GM12878 (cell line): ENCODE measurements around the gene PDILT.

Experiments
- MTA2 ChIP-seq: fragments of 450-650 bp; IDR thresholded peaks from 2 replicates; pipeline ENCODE4 v1.6.1; 2016; ENCODE audit warnings: low read depth, mild to moderate bottlenecking, moderate library complexity
- MTA3 ChIP-seq: IDR thresholded peaks from 2 replicates; pipeline ENCODE4 v1.6.1; 2012; ENCODE audit warnings: low read length, inconsistent platforms, borderline replicate concordance
- NFIC ChIP-seq: IDR thresholded peaks from 2 replicates; pipeline ENCODE4 v1.6.1; 2012; ENCODE audit warnings: low read depth, mild to moderate bottlenecking, inconsistent platforms, low read length, moderate library complexity
- POLR2AphosphoS5 ChIP-seq: IDR thresholded peaks from 2 replicates; pipeline ENCODE4 v1.6.1; 2011; ENCODE audit warnings: mild to moderate bottlenecking, low read length, inconsistent platforms
- PRDM15 ChIP-seq: fragments of 450-650 bp; formaldehyde crosslinking; IDR thresholded peaks from 2 replicates; pipeline ENCODE4 v1.4.0; 2020; ENCODE audit warnings: mild to moderate bottlenecking, moderate library complexity
- RAD21 ChIP-seq: IDR thresholded peaks from 2 replicates; pipeline ENCODE4 v1.6.1; 2011; ENCODE audit warnings: mild to moderate bottlenecking, low read depth, low read length, moderate library complexity; ENCODE audit not compliant: insufficient read depth
- SP1 ChIP-seq: IDR thresholded peaks from one replicate; pipeline ENCODE4 v1.6.1; 2011; ENCODE audit warnings: low read depth, low read length
- TARDBP ChIP-seq: IDR thresholded peaks from 2 replicates; pipeline ENCODE4 v1.6.1; 2016; ENCODE audit warnings: borderline replicate concordance
- TCF7 ChIP-seq: IDR thresholded peaks from 2 replicates; pipeline ENCODE4 v1.6.1; 2014; ENCODE audit warnings: antibody characterized with exemption, borderline replicate concordance
- YY1 ChIP-seq: IDR thresholded peaks from 2 replicates; pipeline ENCODE4 v1.6.1; 2011; ENCODE audit warnings: low read depth, mild to moderate bottlenecking, low read length
- TF ChIP-seq, protein P1 (sequence below), 3 experiments: IDR thresholded peaks in 2 of 3; conservative IDR thresholded peaks in 1 of 3; 2 replicates each; pipeline ENCODE4 v1.5.1; 2011; ENCODE audit warnings: low read depth in 3 of 3, low read length in 3 of 3, mild to moderate bottlenecking in 3 of 3, control low read depth in 2 of 3, moderate library complexity in 2 of 3, inconsistent platforms in 1 of 3, mixed read lengths in 1 of 3; ENCODE audit not compliant: control insufficient read depth in 2 of 3, insufficient read depth in 1 of 3; ENCODE audit errors: extremely low read depth in 1 of 3

DNA sequence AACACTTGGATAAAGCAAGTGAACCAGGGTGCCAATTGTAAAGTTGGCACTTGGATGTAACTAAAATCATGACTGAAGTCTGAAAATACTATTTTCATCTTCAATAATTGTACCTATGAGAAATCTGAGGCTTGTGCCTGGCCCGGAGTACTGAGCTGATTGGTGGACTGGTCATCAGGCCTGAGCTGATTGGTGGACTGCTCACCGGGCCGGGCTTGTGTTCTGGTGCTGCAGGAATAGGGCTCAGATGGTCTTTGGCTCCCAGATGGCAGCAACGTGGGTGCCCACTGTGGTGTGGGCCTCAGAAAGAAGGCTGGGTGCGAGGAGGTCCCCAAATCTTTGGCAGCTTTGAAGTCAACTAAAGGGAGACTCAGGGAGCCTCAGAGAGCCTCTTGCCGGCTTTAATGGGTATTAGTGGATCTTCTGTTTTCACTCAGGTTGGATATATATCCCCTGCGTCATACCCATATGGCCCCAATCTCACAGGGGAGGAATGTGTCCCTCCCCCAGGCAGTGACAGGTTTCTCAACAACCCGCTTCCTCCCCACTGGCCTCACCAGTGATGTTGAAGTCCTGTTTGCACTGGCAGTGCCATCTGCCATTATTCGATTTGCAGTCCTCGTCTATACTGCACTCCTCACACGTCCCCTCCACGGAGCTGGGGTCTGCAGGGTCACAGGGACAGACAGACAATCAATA, 56.7 kb downstream of the PDILT start:
- TF ChIP-seq, protein P1, sequence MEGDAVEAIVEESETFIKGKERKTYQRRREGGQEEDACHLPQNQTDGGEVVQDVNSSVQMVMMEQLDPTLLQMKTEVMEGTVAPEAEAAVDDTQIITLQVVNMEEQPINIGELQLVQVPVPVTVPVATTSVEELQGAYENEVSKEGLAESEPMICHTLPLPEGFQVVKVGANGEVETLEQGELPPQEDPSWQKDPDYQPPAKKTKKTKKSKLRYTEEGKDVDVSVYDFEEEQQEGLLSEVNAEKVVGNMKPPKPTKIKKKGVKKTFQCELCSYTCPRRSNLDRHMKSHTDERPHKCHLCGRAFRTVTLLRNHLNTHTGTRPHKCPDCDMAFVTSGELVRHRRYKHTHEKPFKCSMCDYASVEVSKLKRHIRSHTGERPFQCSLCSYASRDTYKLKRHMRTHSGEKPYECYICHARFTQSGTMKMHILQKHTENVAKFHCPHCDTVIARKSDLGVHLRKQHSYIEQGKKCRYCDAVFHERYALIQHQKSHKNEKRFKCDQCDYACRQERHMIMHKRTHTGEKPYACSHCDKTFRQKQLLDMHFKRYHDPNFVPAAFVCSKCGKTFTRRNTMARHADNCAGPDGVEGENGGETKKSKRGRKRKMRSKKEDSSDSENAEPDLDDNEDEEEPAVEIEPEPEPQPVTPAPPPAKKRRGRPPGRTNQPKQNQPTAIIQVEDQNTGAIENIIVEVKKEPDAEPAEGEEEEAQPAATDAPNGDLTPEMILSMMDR (IDR thresholded peaks at IDR 0.05 in 2 of 3, conservative IDR thresholded peaks at IDR 0.05 in 1 of 3; ENCODE audit: control insufficient read depth in 2 of 3, extremely low read depth in 1 of 3, insufficient read depth in 1 of 3, low read depth in 3 of 3, low read length in 3 of 3) = no peak
- TF ChIP-seq MTA3 (no peak), YY1 (no peak), TARDBP (no peak), RAD21 (no peak), PRDM15 (no peak), POLR2AphosphoS5 (no peak), NFIC (no peak), MTA2 (no peak), SP1 (no peak), TCF7 (no peak)
